ENCODE results near the gene TXLNA. TPM values are rescaled to one million over a fixed set of nuclear protein-coding genes. Genes with fewer than 3 reads are reported as not detected.
"Not testable (repeated sequence)": the region's sequence is repeated elsewhere in the genome, so short reads cannot be mapped to it uniquely, and the experiment has no call there.

The TXLNA gene
- total and polyA plus RNA-seq, 7 donors = 8.0 to 21.5 (median 15.7) TPM

- Histone ChIP-seq H3K27ac (peak overlapping the region; percentile 62), H3K9me3 (no peaks in the 10 kb centered on the region), H3K36me3 (ENCODE audit: insufficient read depth in 1 of 2, low read depth in 1 of 2) (no peaks in the 10 kb centered on the region), H3K4me3 (no peak overlapping the region), H3K27me3 (ENCODE audit: insufficient read depth in 3 of 3, low read length in 2 of 3) (no peaks in the 10 kb centered on the region), H3K4me1 (peaks cover 30% of the 10 kb centered on the region)
- TF ChIP-seq CTCF (IDR thresholded peaks at IDR 0.05) = no peak
- intact Hi-C loops (cut with DNase I) = no loop called here
- peak; percentile 51 to 70 for DNase-seq
- 34 to 50% (median 39%) methylated on average over 6 of the region's 6 CpGs for WGBS, 3 donors
- ATAC-seq = peak; percentile 79 to 86 (median 86)
These were observed 36.8 kb upstream of the TXLNA start for GRCh38 chr1:32142446-32143301.

GRCh38 chr1:32143302-32143695 is 36.2 kb upstream of the TXLNA start:
- ATAC-seq; H3K36me3 ChIP-seq (ENCODE audit: insufficient read depth in 1 of 2, low read depth in 1 of 2); H3K9me3 ChIP-seq; H3K4me3 ChIP-seq; H3K27me3 ChIP-seq (ENCODE audit: insufficient read depth in 3 of 3, low read length in 2 of 3); intact Hi-C loops (cut with DNase I); DNase-seq: not testable (repeated sequence)
- H3K4me1 ChIP-seq = peaks cover 30% of the 10 kb centered on the region
- H3K27ac ChIP-seq = peak overlapping the region; percentile 62
- WGBS, 3 donors = 62 to 90% (median 68%) methylated on average over 3 to 4 of the region's 4 CpGs

- DNase-seq (no peak), ATAC-seq (peak in 3 of 4 donors; percentile 41 to 53 (median 45))
- Histone ChIP-seq H3K27ac (no peak overlapping the region), H3K4me3 (no peak overlapping the region), H3K36me3 (ENCODE audit: insufficient read depth in 1 of 2, low read depth in 1 of 2) (no peaks in the 10 kb centered on the region), H3K9me3 (no peaks in the 10 kb centered on the region), H3K27me3 (ENCODE audit: insufficient read depth in 3 of 3, low read length in 2 of 3) (no peaks in the 10 kb centered on the region), H3K4me1 (peaks cover 24% of the 10 kb centered on the region)
- WGBS, 3 donors = 73 to 81% (median 79%) methylated on average over 3 of the region's 3 CpGs
- no peak for TF ChIP-seq CTCF (IDR thresholded peaks at IDR 0.05)
- intact Hi-C loops (cut with DNase I) = no loop called here
These were observed 35.4 kb upstream of the TXLNA start for GRCh38 chr1:32144033-32144432.

GRCh38 chr1:32147799-32148198 is 31.7 kb upstream of the TXLNA start:
- ATAC-seq; H3K27me3 ChIP-seq (ENCODE audit: insufficient read depth in 3 of 3, low read length in 2 of 3); H3K9me3 ChIP-seq; H3K4me3 ChIP-seq; intact Hi-C loops (cut with DNase I); H3K27ac ChIP-seq; H3K36me3 ChIP-seq (ENCODE audit: insufficient read depth in 1 of 2, low read depth in 1 of 2); DNase-seq: not testable (repeated sequence)
- peaks cover 31% of the 10 kb centered on the region for H3K4me1 ChIP-seq
- WGBS, 3 donors = 98 to 99% (median 99%) methylated on average over 5 of the region's 5 CpGs

- no peaks in the 10 kb centered on the region for H3K9me3 ChIP-seq
- H3K27me3 ChIP-seq (ENCODE audit: insufficient read depth in 3 of 3, low read length in 2 of 3) = no peaks in the 10 kb centered on the region
- H3K36me3 ChIP-seq (ENCODE audit: insufficient read depth in 1 of 2, low read depth in 1 of 2) = peaks cover 0 to 14% of the 10 kb centered on the region in 2 donors
- DNase-seq = no peak
- intact Hi-C loops (cut with DNase I) = no loop called here
- H3K4me1 ChIP-seq = peaks cover 20% of the 10 kb centered on the region
- TF ChIP-seq CTCF (IDR thresholded peaks at IDR 0.05) = no peak
- no peak for ATAC-seq
- H3K4me3 ChIP-seq = no peak overlapping the region
- no peak overlapping the region for H3K27ac ChIP-seq
- WGBS, 3 donors = 82 to 88% (median 86%) methylated on average over 9 of the region's 9 CpGs
These were observed 28.6 kb upstream of the TXLNA start for GRCh38 chr1:32150847-32151246.

Data from psoas muscle (tissue), 8 donors.